ENCODE data around the gene EEF1A2.

DNA sequence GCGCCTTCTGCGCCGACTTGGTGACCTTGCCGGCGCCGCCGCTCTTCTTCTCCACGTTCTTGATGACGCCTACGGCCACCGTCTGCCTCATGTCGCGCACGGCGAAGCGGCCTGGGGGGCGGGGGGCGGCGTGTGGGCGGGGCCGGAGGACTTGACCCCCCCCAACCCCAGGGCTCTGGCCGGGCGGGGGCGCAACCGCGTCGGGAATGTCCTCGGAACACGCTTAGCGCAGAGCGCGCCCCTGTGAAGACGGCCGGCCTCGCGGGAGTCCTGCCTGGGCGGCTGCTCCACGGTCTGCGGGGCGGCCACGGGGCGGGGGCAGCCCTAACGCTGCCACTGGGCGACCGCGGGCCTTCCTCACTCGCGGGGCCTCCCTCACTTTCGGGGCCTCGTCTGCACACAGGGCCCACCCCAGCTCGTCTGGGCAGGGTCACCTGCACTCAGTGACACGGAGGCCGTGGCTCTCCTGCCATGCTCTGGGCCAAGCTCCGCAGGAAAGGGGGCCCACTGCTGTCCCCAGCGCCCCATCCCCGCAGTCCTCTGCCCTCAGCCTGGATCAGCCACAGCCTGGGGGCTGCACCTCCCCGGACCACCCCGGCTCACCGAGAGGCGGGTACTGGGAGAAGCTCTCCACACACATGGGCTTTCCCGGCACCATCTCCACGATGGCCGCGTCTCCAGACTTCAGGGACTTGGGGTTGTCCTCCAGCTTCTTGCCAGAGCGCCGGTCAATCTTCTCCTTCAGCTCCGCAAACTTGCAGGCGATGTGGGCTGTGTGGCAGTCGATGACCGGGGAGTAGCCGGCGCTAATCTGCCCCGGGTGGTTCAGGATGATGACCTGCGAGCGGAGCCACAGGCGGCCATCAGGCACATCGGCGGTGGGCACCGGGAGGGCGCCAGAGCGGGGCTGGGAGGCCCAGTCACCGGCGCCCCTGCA, 10.3 kb downstream of the EEF1A2 start:
- TF ChIP-seq ARNTL (CRISPR knock-in tag; IDR thresholded peaks at IDR 0.05; ENCODE audit: borderline replicate concordance, low read depth), result no peak
- no peak for TF ChIP-seq GLIS3 (CRISPR knock-in tag; IDR thresholded peaks at IDR 0.05)
- TF ChIP-seq, protein P1, sequence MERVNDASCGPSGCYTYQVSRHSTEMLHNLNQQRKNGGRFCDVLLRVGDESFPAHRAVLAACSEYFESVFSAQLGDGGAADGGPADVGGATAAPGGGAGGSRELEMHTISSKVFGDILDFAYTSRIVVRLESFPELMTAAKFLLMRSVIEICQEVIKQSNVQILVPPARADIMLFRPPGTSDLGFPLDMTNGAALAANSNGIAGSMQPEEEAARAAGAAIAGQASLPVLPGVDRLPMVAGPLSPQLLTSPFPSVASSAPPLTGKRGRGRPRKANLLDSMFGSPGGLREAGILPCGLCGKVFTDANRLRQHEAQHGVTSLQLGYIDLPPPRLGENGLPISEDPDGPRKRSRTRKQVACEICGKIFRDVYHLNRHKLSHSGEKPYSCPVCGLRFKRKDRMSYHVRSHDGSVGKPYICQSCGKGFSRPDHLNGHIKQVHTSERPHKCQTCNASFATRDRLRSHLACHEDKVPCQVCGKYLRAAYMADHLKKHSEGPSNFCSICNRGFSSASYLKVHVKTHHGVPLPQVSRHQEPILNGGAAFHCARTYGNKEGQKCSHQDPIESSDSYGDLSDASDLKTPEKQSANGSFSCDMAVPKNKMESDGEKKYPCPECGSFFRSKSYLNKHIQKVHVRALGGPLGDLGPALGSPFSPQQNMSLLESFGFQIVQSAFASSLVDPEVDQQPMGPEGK (CRISPR knock-in tag; IDR thresholded peaks at IDR 0.05; ENCODE audit: borderline replicate concordance), result no peak

All from SK-N-SH treated with all-trans-retinoic acid at 6 μM for 48 hours (cell line).